GM10248 (cell line): ENCODE measurements around the gene RPL35.

Experiments
- CTCF ChIA-PET: fragments of 300-600 bp; sonication (Branson Sonifier 250); formaldehyde crosslinking; extraction: SDS; loops from one replicate; lab custom pipeline; 2021; ENCODE audit warnings: antibody characterized with exemption; lab: Yijun Ruan, JAX
- POLR2A ChIA-PET: fragments of 350-650 bp; sonication (Branson Sonifier 250); formaldehyde crosslinking; extraction: SDS; loops from one replicate; lab custom pipeline; 2020; ENCODE audit warnings: antibody characterized with exemption; lab: Yijun Ruan, JAX
- DNase-seq: peaks from one replicate; pipeline ENCODE4 v3.0.0; 2012; ENCODE audit errors: extremely low spot score
- CTCF ChIP-seq: IDR thresholded peaks from 2 replicates; pipeline ENCODE4 v1.5.1; 2012; ENCODE audit warnings: mild to moderate bottlenecking, low read depth; ENCODE audit errors: extremely low read depth, missing control alignments, control extremely low read depth

Gene RPL35

GRCh38 chr9:124815601-124816000, 46.2 kb downstream of the RPL35 start:
- ChIA-PET CTCF (interaction anchor here (2.2 to 5.1 kb wide), 3 partner anchors 16 to 45 kb away, joined by 4 to 36 read pairs (median 9); partner anchors contain the start of genes NR6A1 and WDR38), POLR2A (interaction anchor here (0.7 kb wide), 1 partner anchor 38 kb away, joined by 6 read pairs; the partner anchor contains the start of gene OLFML2A)
- DNase-seq, result no peak
- TF ChIP-seq CTCF, result no peak

- CTCF ChIA-PET, result interaction anchor here (0.7 to 5.1 kb wide), 12 partner anchors 10 to 197 kb away, joined by 3 to 36 read pairs (median 5); partner anchors contain the start of genes NR6A1, OLFML2A and WDR38
- TF ChIP-seq CTCF, result no peak
- DNase-seq, result no peak
These were observed 47.6 kb downstream of the RPL35 start for GRCh38 chr9:124814164-124814535.

GRCh38 chr9:124813501-124814163, 48.1 kb downstream of the RPL35 start:
- TF ChIP-seq CTCF, result no peak
- no peak for DNase-seq
- POLR2A ChIA-PET, result interaction anchor here (0.6 kb wide), 1 partner anchor 194 kb away, joined by 3 read pairs; no protein-coding TSS in a partner anchor

More at GRCh38 chr9:124814164-124814535, 47.6 kb downstream of the RPL35 start:
- POLR2A ChIA-PET, result no interaction called here

GRCh38 chr9:124813041-124813440, 48.7 kb downstream of the RPL35 start:
- no peak for DNase-seq
- ChIA-PET POLR2A (interaction anchor here (0.6 kb wide), 1 partner anchor 195 kb away, joined by 3 read pairs; no protein-coding TSS in a partner anchor), CTCF (interaction anchor here (0.8 to 5.1 kb wide), 11 partner anchors 11 to 196 kb away, joined by 3 to 36 read pairs (median 6); partner anchors contain the start of genes NR6A1, OLFML2A and WDR38)
- TF ChIP-seq CTCF, result no peak

More at GRCh38 chr9:124813501-124814163, 48.1 kb downstream of the RPL35 start:
- CTCF ChIA-PET, result interaction anchor here (0.7 to 5.1 kb wide), 15 partner anchors 10 to 197 kb away, joined by 3 to 36 read pairs (median 4); partner anchors contain the start of genes NR6A1, OLFML2A and WDR38

GRCh38 chr9:124812441-124812876, 49.3 kb downstream of the RPL35 start:
- POLR2A ChIA-PET, result no interaction called here
- CTCF ChIA-PET, result interaction anchor here (1.2 to 5.1 kb wide), 5 partner anchors 28 to 41 kb away, joined by 3 to 36 read pairs (median 4); partner anchors contain the start of genes NR6A1, OLFML2A and WDR38
- DNase-seq, result no peak
- no peak for TF ChIP-seq CTCF

GRCh38 chr9:124810663-124811355, 50.9 kb downstream of the RPL35 start:
- no peak for DNase-seq
- POLR2A ChIA-PET, result no interaction called here
- no peak for TF ChIP-seq CTCF
- CTCF ChIA-PET, result interaction anchor here (0.7 to 5.1 kb wide), 4 partner anchors 8 to 43 kb away, joined by 3 to 36 read pairs (median 22); partner anchors contain the start of genes NR6A1, OLFML2A and WDR38
